Mammary epithelial cell (primary cell): ENCODE measurements around the gene NBPF3.

ENCODE experiments used
- CTCF ChIP-seq, 2 donors: IDR thresholded peaks in 1 of 2; conservative IDR thresholded peaks in 1 of 2; 2 replicates each; pipeline ENCODE4 v1.5.1; 2011 to 2012; ENCODE audit warnings: inconsistent platforms in 2 of 2, low read length in 2 of 2, mild to moderate bottlenecking in 2 of 2, control low read depth in 1 of 2, low read depth in 1 of 2; ENCODE audit not compliant: insufficient read depth in 1 of 2; ENCODE audit errors: extremely low read depth in 1 of 2
- EZH2 ChIP-seq: IDR thresholded peaks from 2 replicates; pipeline ENCODE4 v1.6.1; 2012; ENCODE audit warnings: low read length, inconsistent platforms, borderline replicate concordance

DNA sequence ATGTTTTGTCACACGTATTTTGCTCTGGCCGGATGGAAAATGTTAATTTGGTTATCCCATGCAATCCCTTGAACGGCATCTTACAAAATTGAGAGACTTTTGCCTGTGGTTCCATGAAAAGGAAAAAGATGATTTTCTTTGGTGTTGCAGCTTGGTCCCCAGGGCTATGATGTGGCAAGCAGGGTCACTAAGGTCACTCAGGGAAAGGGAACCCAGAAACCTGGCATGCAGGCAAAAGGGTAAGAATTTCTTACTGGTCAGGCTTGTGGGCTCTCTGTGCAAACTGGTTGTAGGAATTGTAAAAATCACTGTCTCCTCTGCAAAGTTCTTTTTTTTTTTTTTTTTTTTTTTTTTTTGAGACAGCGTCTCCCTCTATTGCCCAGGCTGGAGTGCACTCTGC, 48.4 kb upstream of the NBPF3 start:
- TF ChIP-seq CTCF (conservative IDR thresholded peaks at IDR 0.05 in 1 of 2, IDR thresholded peaks at IDR 0.05 in 1 of 2; ENCODE audit: extremely low read depth in 1 of 2, insufficient read depth in 1 of 2, low read depth in 1 of 2, low read length in 2 of 2) (no peak), EZH2 (no peak)
